HEK293 (cell line): ENCODE results near the gene SAMD14.

Source experiments
- ATF2 ChIP-seq: fragments of 450-650 bp; formaldehyde crosslinking; IDR thresholded peaks from 2 replicates; pipeline ENCODE4 v1.5.1; 2016; ENCODE audit warnings: missing biosample characterization, missing genetic modification characterization, low read depth
- BCL11A ChIP-seq: fragments of 450-650 bp; formaldehyde crosslinking; IDR thresholded peaks from 2 replicates; pipeline ENCODE4 v1.5.1; 2016; ENCODE audit warnings: low read depth, missing biosample characterization, missing genetic modification characterization
- CTCF ChIP-seq: fragments of 450-650 bp; formaldehyde crosslinking; IDR thresholded peaks from 2 replicates; pipeline ENCODE4 v1.5.1; 2016; ENCODE audit warnings: missing biosample characterization, missing genetic modification characterization
- KLF10 ChIP-seq: fragments of 450-650 bp; IDR thresholded peaks from 2 replicates; pipeline ENCODE4 v1.5.1; 2018; ENCODE audit warnings: missing biosample characterization, mild to moderate bottlenecking, missing genetic modification characterization
- YY1 ChIP-seq: fragments of 450-650 bp; formaldehyde crosslinking; IDR thresholded peaks from 2 replicates; pipeline ENCODE4 v1.5.1; 2018; ENCODE audit warnings: missing biosample characterization, missing genetic modification characterization
- ZNF10 ChIP-seq: fragments of 450-650 bp; formaldehyde crosslinking; IDR thresholded peaks from 2 replicates; pipeline ENCODE4 v1.5.1; 2017; ENCODE audit warnings: missing biosample characterization, missing genetic modification characterization
- ZNF132 ChIP-seq: fragments of 450-650 bp; formaldehyde crosslinking; IDR thresholded peaks from 2 replicates; pipeline ENCODE4 v1.5.1; 2017; ENCODE audit warnings: missing biosample characterization, missing genetic modification characterization, borderline replicate concordance
- ZNF133 ChIP-seq: fragments of 450-650 bp; formaldehyde crosslinking; IDR thresholded peaks from 2 replicates; pipeline ENCODE4 v1.5.1; 2016; ENCODE audit warnings: missing biosample characterization, missing genetic modification characterization
- ZNF157 ChIP-seq: fragments of 450-650 bp; formaldehyde crosslinking; IDR thresholded peaks from 2 replicates; pipeline ENCODE4 v1.5.1; 2016; ENCODE audit warnings: missing biosample characterization, missing genetic modification characterization
- ZNF174 ChIP-seq: fragments of 450-650 bp; formaldehyde crosslinking; IDR thresholded peaks from 2 replicates; pipeline ENCODE4 v1.5.0; 2017; ENCODE audit warnings: missing biosample characterization, mild to moderate bottlenecking, missing genetic modification characterization
- ZNF324 ChIP-seq: fragments of 450-650 bp; formaldehyde crosslinking; IDR thresholded peaks from 2 replicates; pipeline ENCODE4 v1.5.1; 2016; ENCODE audit warnings: missing biosample characterization, missing genetic modification characterization
- ZNF404 ChIP-seq: fragments of 450-650 bp; formaldehyde crosslinking; IDR thresholded peaks from 2 replicates; pipeline ENCODE4 v1.5.1; 2017; ENCODE audit warnings: missing biosample characterization, missing genetic modification characterization
- ZNF558 ChIP-seq: fragments of 450-650 bp; formaldehyde crosslinking; IDR thresholded peaks from 2 replicates; pipeline ENCODE4 v1.5.1; 2016; ENCODE audit warnings: missing biosample characterization, missing genetic modification characterization
- ZNF639 ChIP-seq: fragments of 450-650 bp; formaldehyde crosslinking; IDR thresholded peaks from 2 replicates; pipeline ENCODE4 v1.5.1; 2016; ENCODE audit warnings: missing biosample characterization, missing genetic modification characterization

- TF ChIP-seq ZNF132 (tag by site-specific recombination): no peak
- TF ChIP-seq BCL11A (tag by site-specific recombination): no peak
- peak; percentile 15; the same call in 1 of the 2 replicates for TF ChIP-seq CTCF
- TF ChIP-seq ZNF157 (tag by site-specific recombination): no peak
- TF ChIP-seq ZNF324 (tag by site-specific recombination): no peak
- no peak for TF ChIP-seq ZNF558 (tag by site-specific recombination)
- TF ChIP-seq YY1 (tag by site-specific recombination): no peak
- TF ChIP-seq ZNF133 (tag by site-specific recombination): no peak
- no peak for TF ChIP-seq ZNF639 (tag by site-specific recombination)
- TF ChIP-seq ATF2: no peak
- TF ChIP-seq KLF10 (tag by site-specific recombination): no peak
- TF ChIP-seq ZNF174 (tag by site-specific recombination): no peak
- TF ChIP-seq ZNF10 (tag by site-specific recombination): no peak
- TF ChIP-seq ZNF404: no peak
Measured at GRCh38 chr17:50146230-50146926, 16.4 kb upstream of the SAMD14 start.
